DMS 273 (cell line): Measurements from ENCODE around the gene COX20.

Source experiments
- DNase-seq: peaks from one replicate; lab custom pipeline; 2025; ENCODE audit not compliant: unreplicated experiment; lab: John Stamatoyannopoulos, UW

Gene COX20

DNA sequence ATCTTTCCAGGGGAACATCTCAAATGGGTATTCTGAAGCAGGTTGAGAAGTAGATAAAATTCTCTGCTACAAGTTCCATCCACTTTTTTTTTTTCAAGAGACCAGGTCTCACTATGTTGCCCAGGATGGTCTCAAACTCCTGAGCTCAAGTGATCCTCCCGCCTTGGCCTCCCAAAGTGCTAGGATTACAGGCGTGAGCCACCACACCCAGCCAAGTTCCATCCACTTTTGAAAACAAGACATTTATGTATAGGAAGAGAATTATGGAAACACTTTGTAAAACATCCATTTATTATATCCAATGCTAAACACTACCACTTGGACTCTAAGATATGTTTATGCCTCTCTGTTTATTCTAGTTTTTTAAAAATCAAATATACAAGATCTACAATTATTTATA, 15.4 kb downstream of the COX20 start:
- DNase-seq = no peak

DNA sequence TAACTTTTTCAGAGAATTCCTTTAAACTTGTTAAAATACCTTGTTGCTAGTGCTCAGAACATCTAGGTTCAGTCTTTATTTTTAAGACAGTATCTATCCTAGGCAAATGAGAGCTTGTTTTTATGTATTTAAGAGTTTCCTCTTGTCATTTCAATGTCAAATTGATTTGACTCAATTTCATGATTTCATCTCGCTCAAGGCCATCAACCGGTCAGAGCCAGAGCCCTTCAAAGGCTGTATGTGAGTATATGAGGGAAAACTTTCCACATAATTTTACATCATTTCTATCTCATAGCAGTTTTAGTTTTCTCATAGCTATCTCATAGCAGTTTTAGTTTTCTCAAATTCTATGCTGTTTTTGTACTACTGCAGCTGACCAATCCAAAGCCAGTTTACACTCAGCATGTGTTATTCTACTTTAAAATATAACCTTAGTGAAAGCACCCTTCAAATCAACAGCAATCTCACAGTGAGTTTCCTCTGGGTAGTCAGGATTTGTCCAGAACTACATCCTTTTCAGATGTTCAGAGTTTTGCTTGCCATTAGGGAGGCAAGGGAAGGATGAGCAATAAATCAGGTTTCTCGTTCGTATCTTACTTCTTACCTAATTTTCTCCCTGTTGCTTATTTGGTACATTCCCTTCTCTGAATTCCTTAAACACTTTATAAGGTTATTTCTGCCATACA, 16.2 kb downstream of the COX20 start:
- no peak for DNase-seq

DNA sequence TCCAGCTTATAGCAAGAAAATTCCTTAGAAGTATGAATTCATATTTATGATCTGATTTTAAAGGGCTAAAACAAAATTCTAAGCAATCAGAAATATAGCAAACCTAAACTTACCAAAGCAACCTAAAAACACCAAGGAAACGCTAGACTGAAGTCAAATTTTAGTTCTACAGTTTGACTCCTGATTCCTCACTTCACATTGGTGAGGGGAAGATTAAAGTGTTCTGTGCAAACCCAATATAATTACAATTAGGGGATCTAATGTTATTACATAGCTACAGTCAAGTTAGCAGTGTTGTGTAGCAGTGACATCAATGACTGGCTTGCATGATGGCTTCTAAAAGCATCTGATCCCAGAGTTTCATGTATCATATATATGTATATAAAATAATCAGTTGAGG, 17.2 kb downstream of the COX20 start:
- no peak for DNase-seq

DNA sequence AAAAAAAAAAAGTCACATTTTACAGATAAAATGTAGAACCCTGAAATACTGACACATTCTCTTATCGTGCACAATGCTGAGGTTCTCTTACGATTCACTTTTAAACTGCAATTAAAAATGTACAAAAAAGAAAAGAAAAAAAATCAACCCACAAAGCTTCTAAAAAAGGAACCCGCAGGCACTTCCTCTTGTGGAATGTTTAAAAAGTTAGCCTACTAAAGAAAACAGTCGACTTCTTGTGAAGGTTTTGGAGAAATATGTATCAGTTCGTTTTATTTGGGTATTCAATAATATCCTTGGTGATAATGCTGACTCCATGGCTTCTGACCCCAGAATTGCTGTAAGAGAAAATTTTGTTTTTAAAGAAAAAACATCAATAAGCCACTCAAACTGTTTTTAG, 18.7 kb downstream of the COX20 start:
- no peak for DNase-seq

DNA sequence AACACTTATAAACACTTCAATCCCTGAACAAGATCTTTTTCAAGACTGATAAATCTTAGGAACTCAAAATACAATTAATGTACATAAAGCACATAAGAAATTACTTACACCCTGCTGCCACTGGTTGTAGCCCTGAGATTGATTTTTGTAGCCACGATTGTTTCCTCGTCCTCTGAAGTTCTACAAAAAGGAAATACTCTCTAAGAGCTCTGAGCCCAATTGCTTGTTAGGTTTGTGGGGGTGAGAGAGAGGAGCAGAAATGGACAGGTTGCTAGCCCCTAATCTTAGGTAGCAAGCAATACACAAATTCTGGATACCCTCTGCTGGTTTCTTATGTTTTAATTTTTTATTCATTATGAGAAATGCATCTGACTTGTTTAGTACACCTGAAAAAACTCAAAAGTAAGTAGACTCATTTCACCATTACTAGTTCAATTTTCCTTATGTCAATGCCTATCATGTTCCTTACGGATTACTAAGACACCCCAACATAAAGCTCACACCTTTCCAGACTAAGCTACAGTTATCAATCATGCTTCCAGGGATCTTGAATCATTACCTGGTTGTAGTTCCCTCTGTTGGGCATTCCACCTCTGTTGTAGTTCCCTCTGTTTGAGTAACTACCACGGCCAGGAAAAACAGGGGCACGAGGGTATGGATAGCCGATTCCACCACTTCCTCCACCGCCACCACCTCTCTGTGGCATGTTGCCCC, 19.6 kb downstream of the COX20 start:
- DNase-seq = no peak

DNA sequence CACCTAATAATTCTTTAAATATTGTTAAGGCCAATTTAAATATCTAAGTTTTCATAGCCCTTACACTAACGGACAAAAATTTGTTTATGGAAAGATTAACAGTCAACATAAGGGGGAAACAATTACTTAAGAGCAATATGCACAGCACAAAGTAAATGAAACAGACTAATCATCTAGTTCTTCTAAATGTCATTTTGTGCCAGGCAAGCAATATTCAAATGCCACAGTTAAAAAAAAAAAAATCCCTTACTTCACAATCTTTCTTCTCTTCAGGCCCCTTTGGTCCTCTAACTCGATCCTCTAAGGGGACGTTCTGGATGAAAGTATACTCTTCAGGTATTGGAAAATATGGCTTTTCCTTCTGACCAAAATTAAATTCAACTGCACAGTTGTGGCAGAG, 22.3 kb downstream of the COX20 start:
- DNase-seq = no peak

DNA sequence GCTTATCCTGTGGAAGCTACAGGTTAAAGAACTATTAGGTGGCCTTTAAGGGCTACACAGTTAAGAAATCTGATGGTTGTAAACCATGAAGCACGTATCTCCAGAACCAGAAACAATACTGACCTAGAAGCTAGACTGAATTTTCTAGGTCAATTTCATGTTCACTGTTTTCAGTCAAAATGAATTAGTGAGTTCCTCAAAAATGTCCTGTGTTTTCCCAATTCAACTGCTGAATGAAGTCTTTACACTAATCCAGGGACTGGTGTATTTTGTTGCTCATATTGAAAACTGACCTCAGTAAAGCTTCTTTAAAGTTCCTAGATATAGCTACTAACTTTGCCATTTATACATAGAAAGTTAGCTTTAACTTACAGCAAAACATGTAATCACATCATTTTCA, 22.9 kb downstream of the COX20 start:
- DNase-seq = no peak

DNA sequence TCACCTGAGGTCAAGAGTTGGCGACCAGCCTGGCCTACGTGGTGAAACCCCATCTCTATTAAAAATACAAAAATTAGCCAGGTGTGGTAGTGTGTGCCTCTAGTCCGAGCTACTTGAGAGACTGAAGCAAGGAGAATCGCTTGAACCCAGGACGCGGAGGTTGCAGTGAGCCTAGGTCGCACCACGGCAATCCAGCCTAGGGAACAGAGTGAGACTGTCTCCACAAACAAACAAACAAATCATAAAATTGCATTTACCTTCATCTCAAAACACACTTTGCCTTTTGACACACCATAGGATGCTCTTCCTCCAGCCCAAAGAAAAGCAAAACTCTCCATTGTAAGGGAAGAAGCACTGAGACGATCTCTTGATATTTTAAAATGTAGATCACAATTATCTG, 24.6 kb downstream of the COX20 start:
- no peak for DNase-seq

DNA sequence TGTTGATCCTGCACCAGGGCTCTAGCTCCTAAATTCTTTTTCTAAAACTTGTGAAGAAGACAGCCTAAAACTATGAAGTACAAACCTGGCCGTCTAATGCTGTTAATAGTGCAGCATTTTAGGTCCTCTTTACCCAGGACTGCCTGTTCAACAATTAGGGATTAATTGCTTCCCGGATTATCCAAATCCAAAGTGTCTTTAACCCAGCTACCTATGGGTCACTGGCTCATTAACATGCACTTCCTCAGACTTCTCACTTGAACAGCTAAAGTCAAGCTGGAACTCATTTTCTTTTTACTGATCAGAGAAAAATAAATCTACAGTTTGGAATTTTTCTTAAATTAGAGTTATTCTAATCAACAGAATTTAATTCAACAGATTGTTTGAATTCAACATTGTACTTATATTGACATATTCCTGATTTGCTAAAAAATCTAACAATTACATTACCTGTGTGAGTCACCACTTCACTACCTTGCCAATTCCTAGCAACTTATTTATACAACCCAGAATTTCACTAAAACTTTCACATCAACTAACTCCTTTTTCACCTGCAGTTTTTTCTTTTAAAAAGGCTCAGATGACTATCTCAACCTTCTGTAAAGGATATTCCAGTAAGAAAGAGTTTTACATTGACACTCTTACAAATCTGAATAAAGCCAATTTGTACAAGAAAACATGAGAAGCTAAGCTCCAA, 25.6 kb downstream of the COX20 start:
- no peak for DNase-seq

DNA sequence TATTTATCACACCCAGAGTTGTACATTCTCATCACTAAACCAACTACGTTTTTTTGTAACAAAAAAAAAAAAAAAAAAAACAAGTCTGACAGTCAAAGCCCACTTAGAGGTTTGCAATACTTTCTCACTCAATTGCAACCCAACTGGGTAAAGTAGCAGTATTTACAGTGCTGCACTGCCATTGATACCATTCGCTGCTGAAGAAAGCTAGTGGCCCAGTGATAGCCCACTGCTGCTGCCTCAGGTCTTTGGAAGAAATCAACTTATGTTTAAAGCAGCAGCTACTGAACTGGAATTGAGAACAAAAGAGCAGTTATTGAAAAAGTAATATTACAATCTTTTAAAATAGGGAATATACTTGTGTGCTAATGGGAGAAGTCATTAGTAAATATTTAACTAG, 26.2 kb downstream of the COX20 start:
- peak; percentile 27 for DNase-seq

DNA sequence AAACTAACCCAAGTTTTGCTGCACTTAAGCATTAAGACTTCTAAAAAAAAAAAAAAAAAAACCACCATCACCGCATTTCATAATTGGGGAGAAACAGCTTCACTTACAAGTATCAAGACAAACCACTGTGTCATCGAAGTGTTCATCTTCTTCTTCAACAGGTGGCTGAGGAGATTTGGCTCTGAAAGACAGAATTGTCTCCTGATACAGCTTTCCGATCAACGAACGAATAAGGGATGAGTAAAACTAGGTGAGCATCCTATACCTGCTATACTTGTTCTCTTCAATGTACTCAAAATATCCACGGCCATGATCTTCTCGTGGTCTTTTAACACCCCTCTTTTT, 26.9 kb downstream of the COX20 start:
- no peak for DNase-seq

DNA sequence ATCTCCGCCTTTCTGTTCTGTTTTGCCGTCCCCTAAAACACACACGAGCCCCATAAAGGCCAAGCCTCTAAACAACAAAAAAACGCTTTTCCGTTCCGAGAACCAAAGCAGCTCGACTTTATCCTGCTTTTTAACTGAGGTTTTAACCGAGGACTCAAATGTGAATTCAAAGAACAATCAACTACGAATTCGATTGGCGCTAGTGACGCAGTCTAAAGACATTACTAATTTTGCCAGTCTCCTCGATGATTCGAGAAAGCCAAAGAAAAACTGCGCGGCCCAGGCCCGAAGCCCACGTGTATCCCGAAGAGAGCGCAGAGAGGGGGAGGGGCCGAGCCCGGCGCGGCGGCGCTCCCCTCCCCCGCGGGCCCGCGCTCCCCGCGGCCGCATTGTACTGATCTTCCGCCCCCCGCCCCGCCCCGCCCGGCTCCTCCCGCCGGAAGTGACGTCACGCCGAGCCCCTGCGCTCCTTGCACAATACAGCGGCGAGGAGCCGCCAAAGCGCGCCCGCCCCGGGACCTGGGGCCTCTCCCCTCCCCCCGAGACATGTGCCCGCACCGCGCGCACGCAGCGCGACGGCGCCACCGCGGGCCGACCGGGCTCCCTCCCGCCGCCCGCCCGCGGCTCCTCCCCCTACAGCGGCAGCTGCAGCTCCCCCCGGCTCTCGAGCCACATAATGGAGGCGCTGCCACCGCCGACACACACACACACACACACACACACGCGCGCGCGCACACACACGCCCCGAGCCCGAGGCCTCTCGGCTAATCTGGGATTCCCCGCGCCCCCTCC, 27.4 kb downstream of the COX20 start:
- DNase-seq = peak; percentile 99

DNA sequence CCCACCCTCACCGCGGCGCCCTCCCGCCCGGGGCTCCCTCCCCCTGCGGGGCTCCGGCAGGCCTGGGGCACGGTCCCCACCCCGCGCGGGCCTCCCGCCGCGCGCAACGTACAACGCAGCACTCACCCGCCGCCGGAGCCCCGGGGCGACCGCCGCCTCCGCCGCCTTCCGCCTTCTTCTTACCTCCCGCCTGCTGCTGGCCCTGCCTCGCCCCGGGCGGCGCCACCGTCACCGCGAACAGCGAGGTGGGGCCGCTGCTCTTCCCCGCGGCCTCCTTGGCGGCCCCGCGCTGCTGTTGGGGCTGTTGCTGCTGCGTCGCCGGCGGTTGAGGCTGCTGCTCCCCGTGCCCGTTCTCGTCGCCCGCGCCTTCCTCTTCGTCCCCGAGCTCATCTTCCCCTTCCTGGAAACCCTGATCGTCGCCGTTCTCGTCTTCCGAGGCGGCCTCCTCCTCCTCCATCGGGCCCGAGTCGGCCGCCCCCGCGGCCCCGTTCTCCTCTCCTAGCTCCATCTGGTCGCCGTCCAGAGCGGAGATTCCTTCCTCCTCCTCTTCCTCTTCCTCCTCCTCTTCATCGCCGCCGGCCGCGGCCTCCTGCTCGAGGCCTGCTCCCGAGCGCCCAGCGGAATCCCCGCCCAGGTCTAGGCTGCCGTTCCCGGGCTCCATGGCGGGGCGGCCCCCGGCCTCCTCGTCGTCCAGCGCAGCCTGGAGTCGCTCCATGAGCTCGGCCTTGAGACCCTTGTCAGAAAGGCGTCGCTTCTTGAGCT, 28.2 kb downstream of the COX20 start:
- peak; percentile 62 for DNase-seq

DNA sequence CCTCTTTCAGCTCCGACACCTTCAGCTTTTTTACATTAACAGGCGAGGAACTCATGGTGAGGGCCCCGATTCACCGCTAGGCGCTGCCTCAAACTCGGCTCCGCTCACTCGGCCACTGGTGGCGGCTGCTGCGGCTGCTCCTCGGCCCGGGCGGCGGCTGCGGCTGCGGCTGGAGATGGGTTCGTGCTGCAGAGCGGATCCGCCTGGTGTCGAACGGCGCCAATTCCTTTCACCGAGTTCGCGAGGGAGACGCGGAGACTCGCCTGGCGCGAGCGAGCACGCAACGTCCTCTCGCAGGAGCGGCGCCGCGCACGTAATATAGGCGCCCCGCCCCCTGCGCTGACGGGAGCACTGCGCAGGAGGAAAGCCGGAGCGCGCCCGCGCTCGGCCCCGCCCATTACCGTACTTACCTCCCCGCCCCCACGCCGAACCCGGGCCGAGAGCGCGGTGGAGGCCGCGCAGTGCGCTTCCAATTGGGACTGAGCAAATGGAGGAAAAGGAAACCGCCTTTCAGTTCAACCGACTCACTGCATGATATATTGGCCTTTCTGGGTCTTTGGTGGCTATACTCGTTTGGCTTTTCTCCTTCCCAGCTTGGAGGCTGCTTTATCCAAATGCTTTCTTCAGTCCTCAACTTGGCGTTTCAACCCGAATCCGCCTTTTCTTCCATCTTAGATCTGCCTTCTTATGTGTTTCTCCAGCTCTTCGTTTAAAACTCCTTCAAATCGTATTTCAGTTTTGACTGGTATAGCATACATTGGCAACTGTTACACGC, 29.0 kb downstream of the COX20 start, which contains the start of gene HNRNPU:
HNRNPU (minus strand) TSS at position 291 of the 775 bp plus-strand sequence; CDS start at position 55, 236 bp downstream.
- peak; percentile 99 for DNase-seq

DNA sequence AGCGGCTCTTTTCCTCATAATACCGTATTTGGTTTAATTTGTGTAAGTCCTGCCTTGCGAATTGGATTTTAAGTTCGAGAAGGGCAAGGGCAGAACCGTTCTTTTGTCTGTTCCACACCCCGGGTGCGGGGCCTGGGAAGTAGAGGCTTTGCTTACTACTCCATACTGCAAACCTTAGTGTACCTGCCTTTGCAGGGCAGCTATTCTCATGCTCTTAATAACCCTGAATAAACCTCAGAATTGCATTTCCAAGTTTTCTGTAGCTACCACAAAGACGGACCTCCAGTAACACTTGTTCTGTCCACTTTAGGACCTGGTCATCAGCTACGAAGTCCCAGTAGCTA, 29.5 kb downstream of the COX20 start:
- peak; percentile 76 for DNase-seq

DNA sequence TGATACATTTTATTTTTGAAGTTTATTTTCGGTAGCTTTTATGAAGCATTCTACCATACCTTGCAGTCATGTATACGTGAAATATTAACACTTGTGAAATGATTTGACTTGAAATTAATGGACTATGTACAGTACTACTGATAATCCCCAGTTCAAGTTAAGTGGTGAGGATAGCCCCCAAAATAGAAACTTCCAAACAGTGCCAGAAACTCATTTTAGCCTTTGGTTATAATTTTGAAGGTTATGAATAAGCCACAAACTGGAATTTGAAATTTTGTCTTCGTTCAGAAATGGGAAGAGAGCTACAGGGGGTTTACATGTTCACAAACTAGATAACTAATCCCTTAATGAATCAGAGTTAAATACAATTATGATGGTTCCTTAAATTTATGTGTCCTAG, 30.4 kb downstream of the COX20 start:
- no peak for DNase-seq

DNA sequence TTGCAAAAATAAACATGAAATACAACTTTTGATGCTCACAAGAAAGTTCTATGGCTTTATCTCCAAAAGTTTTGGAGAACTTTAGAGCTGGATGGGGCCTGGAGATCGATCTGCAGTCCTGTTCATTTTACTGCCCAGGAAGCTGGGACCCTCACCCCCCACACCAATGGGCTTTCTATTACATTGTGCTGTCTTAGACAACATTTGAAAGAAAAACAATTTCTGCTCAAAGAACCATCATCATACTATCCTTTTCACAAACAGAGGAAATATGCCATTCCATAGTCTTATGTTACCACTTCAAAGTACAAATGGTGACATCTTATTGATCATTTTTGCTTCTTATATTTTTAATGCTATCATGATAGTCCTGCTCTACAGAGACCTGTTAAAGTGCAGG, 30.9 kb downstream of the COX20 start:
- no peak for DNase-seq

DNA sequence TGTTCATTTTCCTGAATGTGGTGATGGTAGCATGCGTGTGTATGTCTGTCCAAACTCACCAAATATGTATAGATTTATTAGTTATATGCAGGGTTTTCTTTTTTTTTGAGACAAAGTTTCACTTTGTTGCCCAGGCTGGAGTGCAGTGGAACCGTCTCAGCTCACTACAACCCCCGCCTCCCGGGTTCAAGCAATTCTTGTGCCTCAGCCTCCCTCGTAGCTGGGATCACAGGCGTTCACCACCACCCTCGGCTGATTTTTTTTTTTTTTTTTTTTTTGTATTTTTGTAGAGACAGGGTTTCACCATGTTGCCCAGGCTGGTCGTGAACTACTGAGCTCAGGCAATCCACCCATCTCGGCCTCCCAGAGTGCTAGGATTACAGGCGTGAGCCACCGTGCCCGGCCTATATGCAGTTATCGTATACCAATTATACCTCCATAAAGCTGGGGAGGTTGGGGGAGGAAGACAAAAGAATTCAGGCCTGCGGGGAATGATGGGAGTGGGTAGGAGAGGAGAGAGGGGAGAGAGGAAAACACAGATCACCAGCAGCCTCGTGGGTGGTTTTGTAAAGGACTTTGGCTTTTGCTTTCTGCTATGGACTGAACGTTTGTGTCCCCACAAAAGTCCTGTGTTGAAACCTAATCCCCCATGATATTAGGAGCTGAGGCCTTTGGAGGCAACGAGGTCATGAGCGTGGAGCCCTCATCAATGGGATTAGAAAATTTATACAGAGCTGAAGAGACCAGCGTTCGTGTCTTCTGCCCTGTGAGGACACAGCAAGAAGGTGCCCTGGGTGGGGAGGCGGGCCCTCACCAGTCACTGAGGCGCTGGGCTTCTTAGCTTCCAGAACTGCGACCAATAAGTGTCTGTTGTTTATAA, 33.3 kb downstream of the COX20 start:
- no peak for DNase-seq

DNA sequence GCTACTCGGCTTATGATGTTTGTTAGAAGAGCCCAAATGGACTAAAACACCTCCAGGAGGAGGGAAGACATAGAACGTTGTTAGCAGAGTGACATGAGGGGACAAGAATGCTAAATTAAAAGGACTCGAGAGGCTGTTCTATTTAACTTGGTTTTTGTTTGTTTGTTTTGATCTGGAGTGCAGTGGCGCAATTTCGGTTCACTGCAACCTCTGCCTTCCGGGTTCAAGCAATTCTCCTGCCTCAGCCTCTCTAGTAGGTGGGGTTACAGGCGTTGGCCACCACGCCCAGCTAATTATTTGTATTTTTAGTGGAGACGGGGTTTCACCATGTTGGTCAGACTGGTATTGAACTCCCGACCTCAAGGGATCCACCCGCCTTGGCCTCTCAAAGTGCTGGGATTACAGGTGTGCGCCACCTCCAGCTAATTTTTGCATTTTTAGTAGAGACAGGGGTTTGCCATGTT, 33.9 kb downstream of the COX20 start:
- DNase-seq = no peak
